Esophagus squamous epithelium (tissue), 5 donors: ENCODE results near the gene CCNH. TPM values are rescaled to one million over a fixed set of nuclear protein-coding genes. Genes with fewer than 3 reads are reported as not detected.

Experiments
- DNase-seq: peaks from one replicate; lab custom pipeline; 2025; lab: John Stamatoyannopoulos, UW
- H3K27ac ChIP-seq, 4 donors: fragments of 200-600 bp; sonication (generic); one replicate each; pipeline ENCODE4 v1.5.1; 2016 to 2019; ENCODE audit warnings: mild to moderate bottlenecking in 1 of 4
- H3K27me3 ChIP-seq, 4 donors: fragments of 200-600 bp; sonication (generic); 1 replicate in 3 of 4; 2 replicates in 1 of 4; pipeline versions ENCODE4 v1.5.1 to v1.6.0; 2017 to 2021; ENCODE audit warnings: antibody characterized with exemption in 1 of 4
- H3K36me3 ChIP-seq, 3 donors: fragments of 200-600 bp; sonication (generic); one replicate each; pipeline ENCODE4 v1.5.1; 2016 to 2019
- H3K4me1 ChIP-seq, 3 donors: fragments of 200-600 bp; sonication (generic); one replicate each; pipeline ENCODE4 v1.5.1; 2017 to 2019
- H3K4me3 ChIP-seq, 4 donors: fragments of 200-600 bp; sonication (generic); 1 replicate in 3 of 4; 2 replicates in 1 of 4; pipeline ENCODE4 v1.5.1; 2016 to 2019; ENCODE audit warnings: mild to moderate bottlenecking in 2 of 4, moderate library complexity in 1 of 4
- H3K9me3 ChIP-seq, 3 donors: fragments of 200-600 bp; sonication (generic); one replicate each; pipeline ENCODE4 v1.5.1; 2016 to 2019
- POLR2A ChIP-seq, 4 donors: fragments of 450-650 bp; IDR thresholded peaks; one replicate each; pipeline ENCODE4 v1.6.1; 2017; ENCODE audit warnings: antibody characterized with exemption in 4 of 4, mild to moderate bottlenecking in 4 of 4, moderate library complexity in 3 of 4
- WGBS, 2 donors: methylation state at CpG; one replicate each; pipeline ENCODE4 v1.1.5; 2018; 5-methylcytosine and 5-hydroxymethylcytosine counted together
- intact Hi-C: fragments of 100-400 bp; cut with DNase I; formaldehyde crosslinking; loops from one replicate; pipeline ENCODE4 v1.15.0; 2022
- total RNA-seq, 4 donors: library from RNA; depleted of rRNA; stranded (reverse); fragments of >200 nt; gene quantifications; one replicate each; pipeline ENCODE4 v1.1.0, GENCODE V29; 2016
- TF ChIP-seq, protein P1 (sequence below), 6 experiments: fragments of 450-650 bp in 4 of 6; fragments of 200-600 bp in 2 of 6; sonication (generic) in 2 of 6; IDR thresholded peaks; one replicate each; pipeline ENCODE4 v1.5.1; 2016 to 2019; ENCODE audit warnings: antibody characterized with exemption in 6 of 6, mild to moderate bottlenecking in 4 of 6, moderate library complexity in 4 of 6
- donor health status: DM: yes; HTN: yes; CAD: no.

Gene CCNH
- total RNA-seq, 4 donors from 2014 or later = 42.0 to 77.6 (median 54.1) TPM

DNA sequence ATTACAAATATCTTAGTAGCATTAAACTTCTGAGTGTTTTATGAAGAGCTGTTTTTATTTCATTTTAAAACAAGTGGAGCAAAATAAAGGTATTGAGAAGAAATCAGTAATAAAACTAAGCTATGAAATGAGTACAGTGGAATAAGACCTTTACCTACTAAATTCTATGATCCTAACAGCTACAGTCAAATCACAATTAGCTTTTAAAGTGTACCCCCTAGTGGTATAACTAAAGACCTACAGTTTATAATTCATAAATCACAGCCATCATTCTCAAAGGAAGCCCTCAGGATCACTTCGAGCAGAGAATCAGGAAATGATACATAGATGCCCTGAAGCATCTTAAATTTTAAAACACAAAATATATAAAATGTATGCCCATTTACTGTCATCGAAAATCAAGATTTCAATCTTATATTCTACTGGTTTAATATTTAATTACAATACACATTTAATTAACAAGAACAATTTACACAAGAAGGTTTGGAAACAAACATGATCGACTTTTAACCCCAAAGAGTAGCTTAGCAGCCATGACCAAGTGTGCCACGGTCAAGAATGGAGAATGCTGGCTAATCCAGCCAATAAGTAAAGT, 12.3 kb downstream of the CCNH start:
- no peak overlapping the region for H3K4me3 ChIP-seq
- peaks cover 0 to 11% (median 3%) of the 10 kb centered on the region in 3 donors for H3K4me1 ChIP-seq
- intact Hi-C loops = no loop called here
- 57 to 58% methylated on average over 4 of the region's 4 CpGs for WGBS, 2 donors
- H3K9me3 ChIP-seq = no peaks in the 10 kb centered on the region
- no peaks in the 10 kb centered on the region for H3K27me3 ChIP-seq
- H3K27ac ChIP-seq = peak overlapping the region in 1 of 4 donors; percentile 4
- TF ChIP-seq, protein P1, sequence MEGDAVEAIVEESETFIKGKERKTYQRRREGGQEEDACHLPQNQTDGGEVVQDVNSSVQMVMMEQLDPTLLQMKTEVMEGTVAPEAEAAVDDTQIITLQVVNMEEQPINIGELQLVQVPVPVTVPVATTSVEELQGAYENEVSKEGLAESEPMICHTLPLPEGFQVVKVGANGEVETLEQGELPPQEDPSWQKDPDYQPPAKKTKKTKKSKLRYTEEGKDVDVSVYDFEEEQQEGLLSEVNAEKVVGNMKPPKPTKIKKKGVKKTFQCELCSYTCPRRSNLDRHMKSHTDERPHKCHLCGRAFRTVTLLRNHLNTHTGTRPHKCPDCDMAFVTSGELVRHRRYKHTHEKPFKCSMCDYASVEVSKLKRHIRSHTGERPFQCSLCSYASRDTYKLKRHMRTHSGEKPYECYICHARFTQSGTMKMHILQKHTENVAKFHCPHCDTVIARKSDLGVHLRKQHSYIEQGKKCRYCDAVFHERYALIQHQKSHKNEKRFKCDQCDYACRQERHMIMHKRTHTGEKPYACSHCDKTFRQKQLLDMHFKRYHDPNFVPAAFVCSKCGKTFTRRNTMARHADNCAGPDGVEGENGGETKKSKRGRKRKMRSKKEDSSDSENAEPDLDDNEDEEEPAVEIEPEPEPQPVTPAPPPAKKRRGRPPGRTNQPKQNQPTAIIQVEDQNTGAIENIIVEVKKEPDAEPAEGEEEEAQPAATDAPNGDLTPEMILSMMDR (IDR thresholded peaks at IDR 0.05) = peak in 5 of 6 experiments; percentile 48 to 73 (median 66)
- no peak for TF ChIP-seq POLR2A (IDR thresholded peaks at IDR 0.05)
- peaks cover 7 to 96% (median 29%) of the 10 kb centered on the region in 3 donors for H3K36me3 ChIP-seq
- DNase-seq = no peak

GRCh38 chr5:87399720-87400119, 13.0 kb downstream of the CCNH start:
- no peak overlapping the region for H3K4me3 ChIP-seq
- H3K27me3 ChIP-seq = no peaks in the 10 kb centered on the region
- peaks cover 0 to 11% (median 3%) of the 10 kb centered on the region in 3 donors for H3K4me1 ChIP-seq
- H3K36me3 ChIP-seq = peaks cover 7 to 96% (median 29%) of the 10 kb centered on the region in 3 donors
- intact Hi-C loops = no loop called here
- 48 to 53% methylated on average over 2 of the region's 2 CpGs for WGBS, 2 donors
- no peak for DNase-seq
- H3K9me3 ChIP-seq = no peaks in the 10 kb centered on the region
- TF ChIP-seq POLR2A (IDR thresholded peaks at IDR 0.05) = no peak
- TF ChIP-seq, protein P1 (IDR thresholded peaks at IDR 0.05) = no peak
- peak overlapping the region in 1 of 4 donors; percentile 40 for H3K27ac ChIP-seq

- DNase-seq = no peak
- intact Hi-C loops = no loop called here
- no peak for TF ChIP-seq POLR2A (IDR thresholded peaks at IDR 0.05)
- TF ChIP-seq, protein P1 (IDR thresholded peaks at IDR 0.05) = no peak
- H3K4me3 ChIP-seq = no peak overlapping the region
- peaks cover 7 to 96% (median 28%) of the 10 kb centered on the region in 3 donors for H3K36me3 ChIP-seq
- WGBS, 2 donors = 75 to 81% methylated on average over 5 of the region's 5 CpGs
- H3K4me1 ChIP-seq = peaks cover 0 to 11% (median 3%) of the 10 kb centered on the region in 3 donors
- H3K27me3 ChIP-seq = no peaks in the 10 kb centered on the region
- H3K9me3 ChIP-seq = no peaks in the 10 kb centered on the region
- H3K27ac ChIP-seq = peak overlapping the region in 1 of 4 donors; percentile 17
Observed at GRCh38 chr5:87398981-87399614, 13.6 kb downstream of the CCNH start.

GRCh38 chr5:87394411-87395165, 18.1 kb downstream of the CCNH start:
- Histone ChIP-seq H3K4me1 (peaks cover 0 to 4% (median 0%) of the 10 kb centered on the region in 3 donors), H3K4me3 (no peak overlapping the region), H3K9me3 (no peaks in the 10 kb centered on the region), H3K27me3 (no peaks in the 10 kb centered on the region), H3K27ac (no peak overlapping the region), H3K36me3 (peaks cover 13 to 100% (median 27%) of the 10 kb centered on the region in 3 donors)
- TF ChIP-seq POLR2A (IDR thresholded peaks at IDR 0.05) = no peak
- TF ChIP-seq, protein P1 (IDR thresholded peaks at IDR 0.05) = no peak
- no peak for DNase-seq
- intact Hi-C loops = no loop called here
- 78 to 89% methylated on average over 3 of the region's 3 CpGs for WGBS, 2 donors
